Choroid plexus epithelial cell (primary cell): ENCODE data around the gene PTPRG.

Source experiments
- DNase-seq: peaks from one replicate; pipeline ENCODE4 v3.0.0-alpha.2; 2010; ENCODE audit warnings: low read depth
- H3K4me3 ChIP-seq: 2 replicates; pipeline ENCODE4 v1.5.1; 2011; ENCODE audit warnings: low read depth, mild to moderate bottlenecking, control low read depth, low read length, moderate library complexity
- CTCF ChIP-seq: conservative IDR thresholded peaks from 2 replicates; pipeline ENCODE4 v1.5.1; 2011; ENCODE audit warnings: low read depth, mild to moderate bottlenecking, control low read depth, inconsistent platforms, low read length, moderate library complexity

PTPRG gene

GRCh38 chr3:61681636-61682035, 120.3 kb downstream of the PTPRG start:
- TF ChIP-seq CTCF, result no peak
- no peak for DNase-seq
- H3K4me3 ChIP-seq, result no peak overlapping the region

- no peak for DNase-seq
- H3K4me3 ChIP-seq, result no peak overlapping the region
- TF ChIP-seq CTCF, result no peak
These were observed 121.5 kb downstream of the PTPRG start for GRCh38 chr3:61682671-61683548.

GRCh38 chr3:61683549-61684236, 122.3 kb downstream of the PTPRG start:
- no peak for TF ChIP-seq CTCF
- DNase-seq, result no peak
- no peak overlapping the region for H3K4me3 ChIP-seq

GRCh38 chr3:61684386-61684785, 123.0 kb downstream of the PTPRG start:
- no peak for DNase-seq
- TF ChIP-seq CTCF, result no peak
- no peak overlapping the region for H3K4me3 ChIP-seq

DNA sequence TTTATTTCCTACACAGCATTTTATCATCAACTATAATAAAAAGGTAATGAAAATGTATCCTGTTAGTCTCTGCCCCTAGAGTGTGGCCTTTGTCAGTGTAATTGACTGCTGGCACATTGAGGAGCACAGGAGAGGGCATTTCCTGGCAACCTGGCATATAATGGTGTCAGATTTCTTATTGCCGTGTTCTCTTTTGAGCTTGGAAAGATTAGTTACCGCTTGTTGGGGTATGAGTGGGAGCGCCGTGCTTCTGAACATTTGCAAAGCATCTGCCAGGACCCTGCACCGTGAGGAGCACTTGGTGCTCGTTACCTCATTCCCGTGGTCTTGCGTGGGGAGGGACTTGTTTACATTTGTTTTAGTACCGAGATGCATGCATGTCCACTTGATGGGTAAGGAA, 124.4 kb downstream of the PTPRG start:
- no peak overlapping the region for H3K4me3 ChIP-seq
- no peak for DNase-seq
- TF ChIP-seq CTCF, result no peak

DNA sequence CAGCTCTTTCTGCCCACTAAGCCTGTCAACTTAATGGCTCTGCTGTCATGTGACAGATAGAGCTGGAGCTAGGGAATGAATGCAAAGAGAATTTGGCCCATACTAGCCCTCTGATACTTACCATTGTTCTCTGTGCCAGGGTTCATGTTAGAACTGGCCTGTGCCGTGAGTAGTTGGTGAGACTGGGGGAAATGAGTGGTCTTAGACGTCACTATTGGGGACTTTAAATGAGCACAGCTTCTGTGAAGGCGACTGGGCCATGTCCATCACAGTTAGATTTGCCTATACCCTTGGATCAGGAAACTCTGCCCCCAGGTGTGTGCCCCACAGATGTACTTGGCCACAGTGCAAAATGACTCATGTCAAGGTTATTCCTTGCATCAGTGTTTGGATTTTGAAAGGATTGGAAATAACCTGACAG, 124.9 kb downstream of the PTPRG start:
- TF ChIP-seq CTCF, result no peak
- H3K4me3 ChIP-seq, result no peak overlapping the region
- DNase-seq, result no peak
